Adrenal gland (tissue), 12 donors: Measurements from ENCODE around the gene DDX49. TPM values are rescaled to one million over a fixed set of nuclear protein-coding genes. Genes with fewer than 3 reads are reported as not detected.
A peak's percentile ranks its signal among the peaks of the same experiment; 100 is the strongest.

Experiments
- DNase-seq, 7 donors: peaks; one replicate each; pipeline ENCODE4 v3.0.0-alpha.2; 2019 to 2020
- H3K27ac ChIP-seq, 5 donors: fragments of 200-600 bp; sonication (generic) in 4 of 5; 1 replicate in 3 of 5; 2 replicates in 2 of 5; pipeline versions ENCODE4 v1.5.1 to v1.8.0; 2016 to 2020; ENCODE audit warnings: mild to moderate bottlenecking in 1 of 5
- H3K27me3 ChIP-seq: fragments of 200-600 bp; 2 replicates; pipeline ENCODE4 v1.8.0; 2021
- H3K36me3 ChIP-seq, 2 donors: fragments of 200-600 bp; replicated peaks in 1 of 2; 1 replicate in 1 of 2; 2 replicates in 1 of 2; pipeline versions ENCODE4 v1.5.1 to v1.8.0; 2018 to 2022
- H3K4me1 ChIP-seq, 2 donors: fragments of 200-600 bp; replicated peaks in 1 of 2; 1 replicate in 1 of 2; 2 replicates in 1 of 2; pipeline versions ENCODE4 v1.5.1 to v1.8.0; 2018 to 2021
- H3K4me3 ChIP-seq, 4 donors: fragments of 200-600 bp; sonication (generic) in 3 of 4; one replicate each; pipeline ENCODE4 v1.5.1; 2016 to 2018
- H3K9me3 ChIP-seq, 3 donors: fragments of 200-600 bp; sonication (generic) in 1 of 3; replicated peaks in 1 of 3; 1 replicate in 2 of 3; 2 replicates in 1 of 3; pipeline versions ENCODE4 v1.5.1 to v1.8.0; 2016 to 2021
- CTCF ChIP-seq, 6 experiments: fragments of 450-650 bp in 4 of 6; fragments of 200-600 bp in 2 of 6; sonication (generic) in 1 of 6; IDR thresholded peaks; 1 replicate in 5 of 6; 2 replicates in 1 of 6; pipeline versions ENCODE4 v1.5.1 to v1.8.0; 2016 to 2021; ENCODE audit warnings: antibody characterized with exemption in 6 of 6, mild to moderate bottlenecking in 2 of 6, moderate library complexity in 1 of 6
- POLR2A ChIP-seq, 2 donors: fragments of 450-650 bp; IDR thresholded peaks; one replicate each; pipeline ENCODE4 v1.6.1; 2017; ENCODE audit warnings: antibody characterized with exemption in 2 of 2, mild to moderate bottlenecking in 2 of 2, moderate library complexity in 1 of 2
- WGBS, 4 donors: extraction: QIAGEN DNeasy Blood & Tissue Kit in 2 of 4; methylation state at CpG; one replicate each; pipeline versions ENCODE4 v1.1.5 to v1.1.7; 2013 to 2017; 5-methylcytosine and 5-hydroxymethylcytosine counted together
- intact Hi-C, 2 donors: fragments of 100-400 bp; cut with DNase I; formaldehyde crosslinking; loops; one replicate each; pipeline versions ENCODE4 v1.14.1 to v1.15.0; 2022 to 2023
- polyA plus RNA-seq, 3 donors: library from polyadenylated mRNA; stranded (reverse); fragments of 200-250 nt in 2 of 3; fragments of 350-450 nt in 1 of 3; fragmentation: Illumina TruSeq in 1 of 3; extraction: RNeasy Lipid Tissue Mini Kit (QIAGEN cat#74804) in 1 of 3; gene quantifications; one replicate each; pipeline ENCODE4 v1.2.3, GENCODE V29; 2013 to 2014
- total RNA-seq, 9 donors: library from RNA; depleted of rRNA in 4 of 9; stranded (reverse); fragments of >200 nt in 4 of 9; fragments of 120-200 nt in 1 of 9; fragmentation: NEBNext Ultra II Directional in 1 of 9; extraction: Animal tissue kit (Norgen Biotek cat#: 25700) in 1 of 9; gene quantifications; one replicate each; pipeline versions ENCODE4 v1.1.0 to v1.2.4, GENCODE V29; 2013 to 2023
- donor health status: healthy with polysubstance abuse.
- donor health status: Bipolar disorder and iron deficiency.
- donor health status: DM: yes; HTN: yes; CAD: no.
- donor health status: DM: no; HTN: no; CAD: no.
- donor health status: DM: no; HTN: no; CAD: no.
- donor health status: DM: yes; HTN: yes; CAD: no.

Gene DDX49
- total and polyA plus RNA-seq, 12 donors = 29.1 to 105 (median 47.7) TPM

GRCh38 chr19:18967358-18968146 is 48.0 kb downstream of the DDX49 start:
- Histone ChIP-seq H3K9me3 (no peaks in the 10 kb centered on the region), H3K4me1 (peaks cover 10 to 30% of the 10 kb centered on the region in 2 donors), H3K27me3 (peaks cover 4% of the 10 kb centered on the region), H3K27ac (peak overlapping the region; percentile 33 to 86 (median 64)), H3K36me3 (no peaks in the 10 kb centered on the region), H3K4me3 (no peak overlapping the region)
- DNase-seq = peak; percentile 65 to 89 (median 74)
- peak in 1 of 2 donors; percentile 12 for TF ChIP-seq POLR2A (IDR thresholded peaks at IDR 0.05)
- no peak for TF ChIP-seq CTCF (IDR thresholded peaks at IDR 0.05)
- 38 to 56% (median 49%) methylated on average over 11 of the region's 11 CpGs for WGBS, 4 donors
- intact Hi-C loops = no loop called here

GRCh38 chr19:18969931-18970659 is 50.6 kb downstream of the DDX49 start:
- Histone ChIP-seq H3K4me3 (no peak overlapping the region), H3K36me3 (no peaks in the 10 kb centered on the region), H3K27ac (peak overlapping the region in 3 of 5 donors; percentile 54 to 76 (median 73)), H3K4me1 (peaks cover 10 to 35% of the 10 kb centered on the region in 2 donors), H3K27me3 (no peaks in the 10 kb centered on the region), H3K9me3 (no peaks in the 10 kb centered on the region)
- 80 to 82% (median 81%) methylated on average over 13 of the region's 13 CpGs for WGBS, 4 donors
- no peak for DNase-seq
- no peak for TF ChIP-seq CTCF (IDR thresholded peaks at IDR 0.05)
- TF ChIP-seq POLR2A (IDR thresholded peaks at IDR 0.05) = no peak
- intact Hi-C loops = no loop called here

GRCh38 chr19:18972301-18972811 is 52.8 kb downstream of the DDX49 start:
- TF ChIP-seq CTCF (IDR thresholded peaks at IDR 0.05) (no peak), POLR2A (IDR thresholded peaks at IDR 0.05) (no peak)
- no peaks in the 10 kb centered on the region for H3K9me3 ChIP-seq

GRCh38 chr19:18972851-18973250 is 53.3 kb downstream of the DDX49 start:
- TF ChIP-seq CTCF (IDR thresholded peaks at IDR 0.05) (no peak), POLR2A (IDR thresholded peaks at IDR 0.05) (no peak)
- intact Hi-C loops = no loop called here
- Histone ChIP-seq H3K27ac (peak overlapping the region in 3 of 5 donors; percentile 19 to 68 (median 60)), H3K27me3 (no peaks in the 10 kb centered on the region), H3K9me3 (no peaks in the 10 kb centered on the region), H3K4me3 (no peak overlapping the region), H3K4me1 (peaks cover 10 to 35% of the 10 kb centered on the region in 2 donors), H3K36me3 (no peaks in the 10 kb centered on the region)
- DNase-seq = no peak
- 77 to 93% (median 81%) methylated on average over 3 to 5 of the region's 5 CpGs for WGBS, 4 donors

More at GRCh38 chr19:18972301-18972811, 52.8 kb downstream of the DDX49 start:
- 38 to 43% (median 40%) methylated on average over 10 to 12 of the region's 12 CpGs for WGBS, 4 donors
- intact Hi-C loops = no loop called here
- Histone ChIP-seq H3K4me1 (peaks cover 10 to 35% of the 10 kb centered on the region in 2 donors), H3K36me3 (no peaks in the 10 kb centered on the region), H3K4me3 (peak overlapping the region in 1 of 4 donors; percentile 12), H3K27ac (peak overlapping the region in 3 of 5 donors; percentile 19 to 68 (median 60)), H3K27me3 (no peaks in the 10 kb centered on the region)
- peak in 2 of 7 donors; percentile 17 to 27 for DNase-seq
